ENCODE data around the gene C3orf52. TPM values are rescaled to one million over a fixed set of nuclear protein-coding genes. Genes with fewer than 3 reads are reported as not detected.
"Not testable (repeated sequence)": the region's sequence is repeated elsewhere in the genome, so short reads cannot be mapped to it uniquely, and the experiment has no call there.

Gene C3orf52, protein sequence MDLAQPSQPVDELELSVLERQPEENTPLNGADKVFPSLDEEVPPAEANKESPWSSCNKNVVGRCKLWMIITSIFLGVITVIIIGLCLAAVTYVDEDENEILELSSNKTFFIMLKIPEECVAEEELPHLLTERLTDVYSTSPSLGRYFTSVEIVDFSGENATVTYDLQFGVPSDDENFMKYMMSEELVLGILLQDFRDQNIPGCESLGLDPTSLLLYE
- 1.0 and 1.4 TPM in 2 replicates for total RNA-seq
- long read RNA-seq, transcript C3orf52-201 (6 exons, 2,277 nt): major isoform, 9 of 10 reads
- long read RNA-seq, partial matches to known transcripts: 0 of 10 reads
- long read RNA-seq, other reads (novel, unspliced or antisense): 1 of 10 reads

DNA sequence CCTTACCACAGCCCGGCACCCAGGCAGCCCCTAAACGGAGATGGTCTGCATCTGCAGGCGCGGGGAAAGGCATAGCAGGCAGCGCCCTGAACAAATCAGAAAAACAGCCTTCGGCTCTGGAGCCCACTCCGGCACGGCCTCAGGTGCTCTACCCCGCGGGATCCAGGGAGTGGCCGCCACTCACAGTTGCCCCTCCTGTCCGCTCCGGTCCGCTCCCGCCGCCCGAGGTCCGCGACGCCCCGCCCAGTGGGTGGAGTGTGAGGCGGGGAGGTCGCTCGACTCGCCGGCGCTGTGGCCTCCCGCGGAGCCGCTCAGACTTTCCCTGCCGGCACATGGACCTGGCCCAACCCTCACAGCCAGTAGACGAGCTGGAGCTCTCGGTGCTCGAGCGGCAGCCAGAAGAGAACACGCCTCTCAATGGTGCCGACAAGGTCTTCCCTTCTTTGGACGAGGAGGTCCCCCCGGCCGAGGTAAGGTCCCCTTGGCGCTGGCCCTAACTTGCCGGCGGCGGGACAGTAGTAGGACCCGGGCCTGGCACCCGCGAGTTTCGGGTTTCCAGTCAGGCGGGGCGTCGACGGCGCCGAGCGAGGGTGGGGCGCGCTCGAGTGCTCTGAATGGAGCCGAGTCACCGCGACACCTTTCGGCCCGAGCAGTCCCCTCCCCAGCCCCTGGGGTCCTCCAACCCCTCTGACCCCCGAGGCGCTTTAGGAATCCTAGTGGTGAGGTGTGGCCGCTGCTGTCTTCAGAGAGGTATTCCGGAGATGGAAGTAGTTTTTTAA, at the start of gene C3orf52:
Gene C3orf52 (plus strand): TSS at position 314 of the 779 bp plus-strand sequence. CDS start 19 bp downstream, at position 333.
- TF ChIP-seq, protein P1, sequence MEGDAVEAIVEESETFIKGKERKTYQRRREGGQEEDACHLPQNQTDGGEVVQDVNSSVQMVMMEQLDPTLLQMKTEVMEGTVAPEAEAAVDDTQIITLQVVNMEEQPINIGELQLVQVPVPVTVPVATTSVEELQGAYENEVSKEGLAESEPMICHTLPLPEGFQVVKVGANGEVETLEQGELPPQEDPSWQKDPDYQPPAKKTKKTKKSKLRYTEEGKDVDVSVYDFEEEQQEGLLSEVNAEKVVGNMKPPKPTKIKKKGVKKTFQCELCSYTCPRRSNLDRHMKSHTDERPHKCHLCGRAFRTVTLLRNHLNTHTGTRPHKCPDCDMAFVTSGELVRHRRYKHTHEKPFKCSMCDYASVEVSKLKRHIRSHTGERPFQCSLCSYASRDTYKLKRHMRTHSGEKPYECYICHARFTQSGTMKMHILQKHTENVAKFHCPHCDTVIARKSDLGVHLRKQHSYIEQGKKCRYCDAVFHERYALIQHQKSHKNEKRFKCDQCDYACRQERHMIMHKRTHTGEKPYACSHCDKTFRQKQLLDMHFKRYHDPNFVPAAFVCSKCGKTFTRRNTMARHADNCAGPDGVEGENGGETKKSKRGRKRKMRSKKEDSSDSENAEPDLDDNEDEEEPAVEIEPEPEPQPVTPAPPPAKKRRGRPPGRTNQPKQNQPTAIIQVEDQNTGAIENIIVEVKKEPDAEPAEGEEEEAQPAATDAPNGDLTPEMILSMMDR (IDR thresholded peaks at IDR 0.05): no peak
- DNase-seq (ENCODE audit: extremely low spot score, unreplicated experiment): peak; percentile 91
- no peaks in the 10 kb centered on the region for H3K9me3 Mint-ChIP-seq (ENCODE audit: unreplicated experiment)
- peak within 1 kb of the TSS; percentile 52 for H3K27ac Mint-ChIP-seq (ENCODE audit: unreplicated experiment)
- peaks cover 14% of the 10 kb centered on the region for H3K4me1 Mint-ChIP-seq (ENCODE audit: unreplicated experiment)
- no peaks in the 10 kb centered on the region for H3K36me3 Mint-ChIP-seq (ENCODE audit: unreplicated experiment)
- H3K4me3 Mint-ChIP-seq (ENCODE audit: unreplicated experiment): peak within 1 kb of the TSS; percentile 81
- H3K27me3 Mint-ChIP-seq (ENCODE audit: unreplicated experiment): peaks cover 10% of the 10 kb centered on the region

DNA sequence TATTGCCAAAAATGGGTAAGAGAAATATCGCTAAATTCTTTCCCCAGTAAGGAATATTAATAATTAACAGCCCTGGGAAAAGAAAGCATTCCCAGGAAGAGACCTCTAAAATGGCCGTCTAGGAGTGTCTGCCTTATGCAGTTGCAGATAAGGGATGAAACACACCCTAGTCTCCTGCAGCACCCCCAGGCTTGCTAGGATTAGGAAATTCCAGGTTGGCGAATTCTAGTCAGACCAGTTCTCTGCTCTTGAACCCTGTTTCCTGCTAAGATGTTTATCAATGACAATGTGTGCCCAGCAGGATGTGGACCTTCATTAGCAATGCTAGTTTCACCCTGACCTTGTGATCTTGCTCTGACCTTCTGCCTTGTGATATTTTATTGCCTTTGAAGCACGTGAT, 49.0 kb upstream of the C3orf52 start:
- not testable (repeated sequence) for H3K4me3 Mint-ChIP-seq (ENCODE audit: unreplicated experiment); DNase-seq (ENCODE audit: extremely low spot score, unreplicated experiment); H3K4me1 Mint-ChIP-seq (ENCODE audit: unreplicated experiment); H3K36me3 Mint-ChIP-seq (ENCODE audit: unreplicated experiment); H3K9me3 Mint-ChIP-seq (ENCODE audit: unreplicated experiment); H3K27me3 Mint-ChIP-seq (ENCODE audit: unreplicated experiment); H3K27ac Mint-ChIP-seq (ENCODE audit: unreplicated experiment)

DNA sequence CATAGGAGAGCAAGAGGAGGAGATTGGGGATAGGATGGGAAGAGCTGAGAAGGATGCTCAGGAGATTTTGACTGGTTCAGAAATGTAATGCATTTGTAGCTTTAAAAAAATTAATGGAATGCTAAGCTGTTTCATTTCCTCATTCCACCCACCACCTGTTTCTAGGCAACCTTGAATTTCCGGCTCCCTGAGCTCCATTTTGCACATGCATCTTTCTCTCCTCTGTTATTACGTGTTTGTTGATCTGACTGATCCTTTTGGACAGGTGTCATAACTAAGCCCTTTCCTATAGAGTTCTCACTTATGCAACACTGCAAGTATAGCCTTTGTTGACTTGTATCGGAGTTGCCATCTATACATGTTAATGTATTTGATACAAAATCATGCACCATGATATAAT, 47.3 kb upstream of the C3orf52 start:
- no peak overlapping the region for H3K27ac Mint-ChIP-seq (ENCODE audit: unreplicated experiment)
- peaks cover 1% of the 10 kb centered on the region for H3K4me1 Mint-ChIP-seq (ENCODE audit: unreplicated experiment)
- H3K27me3 Mint-ChIP-seq (ENCODE audit: unreplicated experiment): no peaks in the 10 kb centered on the region
- TF ChIP-seq, protein P1 (IDR thresholded peaks at IDR 0.05): no peak
- DNase-seq (ENCODE audit: extremely low spot score, unreplicated experiment): no peak
- H3K36me3 Mint-ChIP-seq (ENCODE audit: unreplicated experiment): no peaks in the 10 kb centered on the region
- peaks cover 5% of the 10 kb centered on the region for H3K9me3 Mint-ChIP-seq (ENCODE audit: unreplicated experiment)
- H3K4me3 Mint-ChIP-seq (ENCODE audit: unreplicated experiment): no peak overlapping the region

DNA sequence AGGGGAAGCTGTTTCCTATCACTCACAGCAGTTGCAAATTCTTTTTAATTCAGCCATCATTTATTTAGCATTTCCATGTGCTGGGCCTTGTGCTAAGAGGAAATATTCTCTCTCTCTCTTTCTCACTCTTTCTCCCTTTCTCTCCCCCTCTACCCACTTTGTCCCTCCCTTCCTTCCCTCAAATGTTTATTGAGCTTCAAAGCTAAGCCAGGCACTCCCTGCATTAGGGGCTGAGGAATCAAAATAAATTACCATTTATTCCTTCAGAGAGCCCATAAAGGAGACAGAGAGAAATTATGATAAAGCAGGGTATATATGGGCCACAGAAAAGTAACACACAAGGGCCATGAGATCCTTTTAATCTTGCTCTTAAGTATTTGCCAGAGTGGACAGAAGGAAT, 44.9 kb upstream of the C3orf52 start:
- DNase-seq (ENCODE audit: extremely low spot score, unreplicated experiment): no peak
- Mint-ChIP-seq H3K27me3 (ENCODE audit: unreplicated experiment) (no peaks in the 10 kb centered on the region), H3K4me3 (ENCODE audit: unreplicated experiment) (no peak overlapping the region), H3K9me3 (ENCODE audit: unreplicated experiment) (peaks cover 5% of the 10 kb centered on the region), H3K36me3 (ENCODE audit: unreplicated experiment) (no peaks in the 10 kb centered on the region), H3K4me1 (ENCODE audit: unreplicated experiment) (peaks cover 1% of the 10 kb centered on the region), H3K27ac (ENCODE audit: unreplicated experiment) (no peak overlapping the region)
- TF ChIP-seq, protein P1 (IDR thresholded peaks at IDR 0.05): no peak

DNA sequence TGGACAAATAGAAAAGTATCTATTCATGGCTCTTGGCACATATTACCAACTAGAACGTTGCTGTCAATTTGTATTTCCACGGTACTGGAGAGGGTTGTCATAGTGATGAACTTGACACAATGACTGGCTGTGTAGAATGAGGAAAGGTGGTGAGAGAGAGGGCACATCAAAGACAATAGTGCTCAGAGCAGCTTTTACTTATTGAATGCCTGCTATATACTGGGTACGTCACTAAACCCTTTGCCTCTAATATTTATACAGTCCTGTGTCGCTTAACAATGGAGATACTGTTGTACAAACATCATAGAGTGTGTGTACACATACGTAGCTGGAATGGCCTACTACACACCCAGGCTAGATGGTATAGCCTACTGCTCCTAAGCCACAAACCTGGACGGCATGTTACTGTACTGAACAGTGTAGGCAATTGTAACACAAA, 43.3 kb upstream of the C3orf52 start:
- Mint-ChIP-seq H3K4me1 (ENCODE audit: unreplicated experiment) (peaks cover 1% of the 10 kb centered on the region), H3K27me3 (ENCODE audit: unreplicated experiment) (no peaks in the 10 kb centered on the region)
- TF ChIP-seq, protein P1 (IDR thresholded peaks at IDR 0.05): no peak

More for the DNA sequence above, 43.3 kb upstream of the C3orf52 start:
- Mint-ChIP-seq H3K4me3 (ENCODE audit: unreplicated experiment) (no peak overlapping the region), H3K36me3 (ENCODE audit: unreplicated experiment) (no peaks in the 10 kb centered on the region), H3K9me3 (ENCODE audit: unreplicated experiment) (no peaks in the 10 kb centered on the region), H3K27ac (ENCODE audit: unreplicated experiment) (no peak overlapping the region)
- no peak for DNase-seq (ENCODE audit: extremely low spot score, unreplicated experiment)
